PC-3 (cell line): Measurements from ENCODE around the gene DPT.

ENCODE experiments used
- EZH2phosphoT487 ChIP-seq: fragments of 300-600 bp; sonication (generic); IDR thresholded peaks from 2 replicates; pipeline ENCODE4 v1.6.1; 2018; ENCODE audit warnings: mild to moderate bottlenecking, antibody characterized with exemption, low read length, borderline replicate concordance
- TF ChIP-seq, protein P1 (sequence below): fragments of 300-600 bp; sonication (generic); conservative IDR thresholded peaks from 2 replicates; pipeline ENCODE4 v1.5.1; 2017; ENCODE audit warnings: antibody characterized with exemption, low read depth, mild to moderate bottlenecking, low read length

DNA sequence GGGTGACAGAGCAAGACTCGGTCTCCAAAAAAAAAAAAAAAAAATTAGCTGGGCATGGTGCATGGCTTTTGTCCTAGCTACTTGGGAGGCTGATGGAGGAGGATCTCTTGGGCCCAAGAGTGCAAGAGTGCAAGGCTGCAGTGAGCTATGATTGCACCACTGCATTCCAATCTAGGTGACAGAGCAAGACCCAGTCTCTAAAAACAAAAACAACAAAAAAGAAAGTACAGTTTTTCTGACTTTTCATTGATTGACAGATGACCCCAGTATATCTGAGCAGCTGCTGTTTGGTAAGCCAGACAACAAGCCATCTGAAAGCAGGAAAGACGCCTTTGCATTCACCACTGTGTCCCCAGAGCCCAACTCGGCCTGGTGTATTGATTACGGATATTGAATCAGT, 10.9 kb upstream of the DPT start:
- TF ChIP-seq, protein P1, sequence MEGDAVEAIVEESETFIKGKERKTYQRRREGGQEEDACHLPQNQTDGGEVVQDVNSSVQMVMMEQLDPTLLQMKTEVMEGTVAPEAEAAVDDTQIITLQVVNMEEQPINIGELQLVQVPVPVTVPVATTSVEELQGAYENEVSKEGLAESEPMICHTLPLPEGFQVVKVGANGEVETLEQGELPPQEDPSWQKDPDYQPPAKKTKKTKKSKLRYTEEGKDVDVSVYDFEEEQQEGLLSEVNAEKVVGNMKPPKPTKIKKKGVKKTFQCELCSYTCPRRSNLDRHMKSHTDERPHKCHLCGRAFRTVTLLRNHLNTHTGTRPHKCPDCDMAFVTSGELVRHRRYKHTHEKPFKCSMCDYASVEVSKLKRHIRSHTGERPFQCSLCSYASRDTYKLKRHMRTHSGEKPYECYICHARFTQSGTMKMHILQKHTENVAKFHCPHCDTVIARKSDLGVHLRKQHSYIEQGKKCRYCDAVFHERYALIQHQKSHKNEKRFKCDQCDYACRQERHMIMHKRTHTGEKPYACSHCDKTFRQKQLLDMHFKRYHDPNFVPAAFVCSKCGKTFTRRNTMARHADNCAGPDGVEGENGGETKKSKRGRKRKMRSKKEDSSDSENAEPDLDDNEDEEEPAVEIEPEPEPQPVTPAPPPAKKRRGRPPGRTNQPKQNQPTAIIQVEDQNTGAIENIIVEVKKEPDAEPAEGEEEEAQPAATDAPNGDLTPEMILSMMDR, result no peak
- TF ChIP-seq EZH2phosphoT487, result no peak
